Lung microvascular endothelial cell (primary cell): ENCODE results near the gene CDK8. TPM values are rescaled to one million over a fixed set of nuclear protein-coding genes. Genes with fewer than 3 reads are reported as not detected.

Experiments
- DNase-seq, 2 donors: peaks; one replicate each; pipeline versions ENCODE4 v3.0.0 to v3.0.0-alpha.2; 2010; ENCODE audit warnings: low read depth in 2 of 2
- total RNA-seq: library from RNA; depleted of rRNA; stranded (reverse); fragments of >200 nt; gene quantifications from 2 replicates; pipeline ENCODE4 v1.2.1, GENCODE V29; 2014

CDK8 gene
- total RNA-seq, 1 donor from 2014 or later = 16.1 TPM

DNA sequence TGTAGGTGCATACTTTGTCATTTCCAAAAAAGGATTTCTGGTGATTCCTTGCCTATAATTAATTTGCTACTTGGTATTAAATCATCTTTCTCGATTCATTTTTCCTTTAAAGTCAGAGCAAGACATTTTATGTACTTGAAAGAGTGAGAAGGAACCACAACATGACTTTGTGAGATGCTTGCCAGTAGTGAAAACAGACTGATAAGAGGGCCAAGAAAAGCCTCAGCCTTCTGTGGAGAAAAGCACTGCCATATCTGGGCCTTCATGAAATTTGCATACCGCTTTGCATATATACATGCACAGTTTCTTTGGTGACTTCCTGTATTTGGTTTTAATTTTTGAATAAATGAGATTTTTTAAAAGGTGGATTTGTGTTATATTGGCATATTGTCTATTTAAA, 128.4 kb downstream of the CDK8 start:
- DNase-seq = no peak

GRCh38 chr13:26382835-26383234, 128.9 kb downstream of the CDK8 start:
- no peak for DNase-seq

DNA sequence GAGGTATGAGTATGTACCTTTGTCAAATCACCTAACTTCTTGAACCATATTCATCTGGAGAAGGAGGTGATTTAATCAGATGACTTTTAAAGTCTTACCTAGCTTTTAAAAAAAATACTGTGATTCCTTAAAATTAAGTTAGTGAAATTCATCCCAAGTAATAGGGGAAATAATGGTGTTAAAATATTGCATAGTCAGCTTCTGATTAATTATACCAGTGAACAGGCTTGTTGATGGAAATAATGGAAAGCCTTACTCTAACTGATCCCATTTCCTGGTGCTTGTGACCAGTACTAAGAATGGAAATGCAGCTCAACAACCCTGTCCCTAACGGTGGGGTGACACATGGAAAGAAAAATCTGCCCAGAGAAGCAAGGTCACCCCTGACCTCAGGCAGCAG, 130.7 kb downstream of the CDK8 start:
- DNase-seq = no peak

DNA sequence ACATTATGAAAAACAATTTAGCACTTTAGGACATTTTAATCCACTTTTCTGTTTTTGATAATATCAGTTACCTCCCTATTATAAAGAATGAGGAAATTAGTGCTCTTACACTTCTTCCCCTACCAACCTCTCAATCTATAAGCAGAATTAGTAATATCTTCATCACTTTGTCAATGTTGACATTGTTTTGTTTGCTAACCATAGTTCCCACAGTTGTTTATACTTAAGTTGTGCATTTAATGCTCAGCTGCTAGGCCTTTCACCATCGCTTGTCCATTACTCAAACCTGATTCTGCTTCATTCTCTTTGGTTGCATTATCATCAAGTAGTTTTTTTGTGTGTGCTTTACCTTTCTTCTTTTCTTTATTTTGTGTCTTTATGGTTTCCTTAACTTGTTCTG, 132.1 kb downstream of the CDK8 start:
- DNase-seq = no peak

GRCh38 chr13:26390203-26390602, 136.3 kb downstream of the CDK8 start:
- peak in 1 of 2 donors; percentile 8 for DNase-seq

GRCh38 chr13:26400545-26400944, 146.6 kb downstream of the CDK8 start:
- no peak for DNase-seq

- DNase-seq = no peak
Observed at GRCh38 chr13:26401069-26401468, 147.1 kb downstream of the CDK8 start.

DNA sequence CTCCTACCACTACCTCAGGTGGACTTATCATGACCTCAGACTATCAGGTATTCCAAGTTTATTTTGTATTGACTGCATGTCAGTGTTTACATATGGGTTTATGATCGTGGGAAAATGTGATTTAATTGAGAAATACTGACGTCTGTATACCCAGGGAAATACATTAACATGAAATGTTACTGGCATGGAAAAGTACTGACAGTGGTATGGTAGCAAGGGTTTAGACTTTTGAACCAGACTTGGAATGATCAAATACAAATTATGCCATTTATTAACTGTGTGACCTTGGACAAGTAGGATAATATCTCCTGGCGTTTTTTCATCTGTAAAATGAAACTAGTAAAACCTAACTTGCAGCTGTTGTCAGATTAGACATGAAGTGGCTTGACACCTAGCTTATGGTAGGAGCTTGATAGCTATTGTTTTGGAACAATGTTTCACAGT, 147.7 kb downstream of the CDK8 start:
- DNase-seq = no peak

DNA sequence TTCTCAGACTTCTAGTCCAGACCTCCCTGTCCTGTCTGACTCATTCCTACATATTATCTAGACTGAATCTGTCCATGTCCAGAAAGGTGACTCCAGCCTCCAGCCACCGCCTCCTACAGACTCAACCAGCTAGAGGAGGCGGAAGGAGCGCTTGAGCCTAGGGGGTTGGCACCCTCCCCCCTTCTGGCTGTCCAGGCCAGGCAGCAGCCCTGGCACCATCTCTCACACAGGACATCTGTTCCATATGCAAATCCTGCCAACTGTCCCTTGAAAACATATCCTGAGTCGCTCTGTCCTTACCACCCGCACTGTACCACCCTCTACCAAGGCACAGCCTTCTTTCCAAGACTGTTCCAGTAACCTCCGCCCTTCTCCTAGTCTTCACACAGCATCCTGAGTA, 152.9 kb downstream of the CDK8 start:
- DNase-seq = no peak

GRCh38 chr13:26411206-26411605, 157.3 kb downstream of the CDK8 start:
- DNase-seq = no peak

- peak; percentile 68 to 85 for DNase-seq
Observed at GRCh38 chr13:26412263-26412662, 158.3 kb downstream of the CDK8 start.

GRCh38 chr13:26412936-26413716, 159.2 kb downstream of the CDK8 start:
- no peak for DNase-seq

DNA sequence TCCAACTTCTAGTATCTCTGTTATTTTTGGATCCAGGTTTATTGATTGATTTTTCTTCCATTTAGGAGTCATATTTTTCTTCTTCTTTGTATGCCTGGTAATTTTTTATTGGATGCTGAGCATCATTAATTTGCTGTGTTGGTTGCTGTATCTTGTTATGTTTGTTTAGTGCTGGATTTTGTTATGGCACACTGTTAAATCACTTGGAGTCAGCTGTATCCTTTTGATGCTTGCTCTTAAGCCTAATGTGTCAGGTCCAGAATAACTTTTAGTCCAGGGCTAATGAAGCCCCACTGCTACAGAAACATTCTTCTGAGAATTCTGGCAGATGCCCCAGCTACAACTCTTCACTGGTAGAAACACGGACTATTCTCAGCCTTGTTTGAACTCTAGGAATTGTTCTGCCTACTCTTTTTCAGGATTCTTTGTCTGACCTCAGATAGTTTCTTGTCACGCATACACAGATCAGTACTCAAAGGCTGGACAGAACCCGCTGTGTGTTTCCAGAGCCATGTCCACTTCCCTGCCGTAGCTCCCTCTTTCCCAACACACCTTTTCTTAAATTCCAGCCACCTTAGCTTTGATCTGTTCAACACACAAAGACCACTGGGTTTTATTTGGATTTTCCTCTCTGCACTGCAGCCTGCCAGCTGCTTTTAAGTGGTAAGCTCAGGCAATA, 166.5 kb downstream of the CDK8 start:
- DNase-seq = no peak

DNA sequence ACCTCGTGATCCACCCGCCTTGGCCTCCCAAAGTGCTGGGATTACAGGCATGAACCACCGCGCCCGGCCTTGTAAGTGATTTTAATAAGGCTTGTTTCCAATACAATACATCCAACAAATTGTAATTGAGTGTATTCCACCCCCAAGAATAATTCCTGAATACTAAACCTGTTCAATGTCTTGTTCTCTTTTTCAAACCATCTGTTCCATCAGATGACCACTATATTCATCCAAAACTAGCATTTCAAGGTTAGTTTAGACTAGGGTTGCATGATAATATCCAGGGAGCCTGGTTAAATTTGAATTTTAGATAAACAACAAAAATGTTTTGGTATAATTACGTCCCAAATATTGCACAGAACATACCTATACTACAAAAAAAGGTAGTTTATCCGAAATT, 168.1 kb downstream of the CDK8 start:
- no peak for DNase-seq

DNA sequence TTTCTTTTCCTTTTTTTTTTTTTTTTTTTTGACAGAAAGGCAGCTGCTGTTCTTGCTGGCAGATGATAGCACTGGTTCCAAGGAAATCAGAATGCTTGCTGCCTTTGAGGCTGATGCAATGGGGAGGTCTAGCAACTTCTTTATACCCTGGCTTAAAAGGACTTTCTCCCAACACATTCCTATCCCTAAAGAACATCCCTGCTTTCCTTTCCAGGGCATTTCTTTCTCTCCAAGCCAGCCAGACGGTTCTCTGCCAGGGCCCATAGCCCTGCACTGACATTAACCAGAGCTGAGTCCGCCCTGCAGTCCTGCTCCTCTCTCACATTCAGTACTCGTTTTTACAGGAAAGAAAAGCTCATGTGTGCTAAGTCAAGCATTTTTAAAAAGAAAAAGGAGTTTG, 169.7 kb downstream of the CDK8 start:
- no peak for DNase-seq

GRCh38 chr13:26424181-26424580, 170.3 kb downstream of the CDK8 start:
- DNase-seq = no peak

DNA sequence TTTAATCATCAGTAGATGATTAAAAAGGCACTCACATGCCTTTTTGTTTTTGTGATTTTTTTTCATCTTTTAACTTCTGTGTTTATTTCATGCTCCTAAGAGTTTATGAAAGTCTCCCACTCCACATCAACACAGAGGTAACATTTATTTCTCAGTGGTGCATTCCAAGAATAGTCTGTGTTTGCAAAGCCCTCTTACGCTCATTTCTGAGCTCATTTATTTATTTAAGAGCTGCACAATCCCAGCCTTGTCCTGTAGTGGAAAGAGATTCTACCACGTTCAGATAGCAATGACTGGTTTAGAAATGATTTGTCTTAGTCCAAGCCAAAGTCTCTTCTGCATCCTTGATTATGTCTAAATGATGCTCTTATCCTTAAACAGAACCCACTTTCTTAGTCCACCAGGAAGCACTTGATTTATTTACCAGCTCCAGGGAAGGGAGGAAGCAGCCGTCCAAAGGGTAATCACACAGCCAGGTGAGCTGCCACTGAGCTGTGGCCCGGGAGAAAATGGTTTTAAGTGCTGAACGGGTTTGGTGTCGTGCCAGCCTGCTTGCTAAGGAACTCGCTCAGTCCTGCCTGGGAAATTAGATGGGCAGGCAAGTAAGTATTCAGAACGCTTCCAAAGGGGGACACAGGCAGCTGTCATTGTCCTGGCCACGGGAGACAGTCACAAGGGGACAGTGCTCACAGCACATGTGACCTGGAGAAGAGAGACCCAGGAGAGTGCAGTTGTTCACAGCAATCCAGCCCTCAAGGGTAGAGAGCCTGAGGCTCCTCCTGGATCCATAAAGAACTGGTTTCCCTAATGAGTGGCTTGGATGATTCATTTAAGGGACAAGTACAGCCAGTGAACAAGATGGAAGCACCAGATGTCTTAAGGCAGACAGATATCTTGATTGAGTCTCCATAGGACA, 171.8 kb downstream of the CDK8 start:
- no peak for DNase-seq

DNA sequence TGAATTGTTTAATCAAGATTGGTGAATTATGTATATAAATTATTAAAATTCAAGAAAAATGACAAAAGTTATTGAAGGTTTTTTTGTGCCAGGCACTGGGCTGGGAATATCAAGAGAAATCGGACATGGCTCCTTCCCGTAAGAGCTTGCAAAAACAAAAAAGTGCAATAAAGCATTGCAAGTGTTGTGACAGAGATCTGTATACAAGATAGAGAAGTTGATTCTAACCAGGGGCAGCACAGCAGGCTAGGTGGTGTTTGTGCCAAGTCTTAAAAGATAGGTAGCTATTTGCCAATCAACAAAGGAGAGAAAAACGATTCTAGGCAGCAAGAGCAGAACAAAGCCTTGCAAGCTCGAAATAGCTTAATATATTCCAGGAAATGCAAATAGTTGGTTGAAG, 179.8 kb downstream of the CDK8 start:
- DNase-seq = no peak

DNA sequence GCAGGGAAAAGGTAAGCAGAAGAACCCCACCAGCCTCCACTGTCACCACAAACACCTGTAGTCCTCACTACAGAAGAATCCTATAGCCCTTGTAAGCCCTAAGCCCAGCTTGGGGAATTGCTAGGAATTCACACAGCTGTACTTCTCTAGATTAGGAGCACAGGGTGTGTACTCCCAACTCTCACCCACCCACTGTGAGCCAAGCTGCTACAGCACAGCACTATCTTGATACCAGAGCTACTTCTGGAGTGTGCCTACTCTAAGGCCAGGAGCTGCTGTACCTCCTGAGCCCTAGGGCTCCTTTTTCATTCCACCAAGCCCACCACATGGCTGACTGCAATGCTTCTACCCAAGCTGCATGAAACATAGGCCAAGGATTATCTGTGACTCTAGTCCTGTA, 181.2 kb downstream of the CDK8 start:
- no peak for DNase-seq

DNA sequence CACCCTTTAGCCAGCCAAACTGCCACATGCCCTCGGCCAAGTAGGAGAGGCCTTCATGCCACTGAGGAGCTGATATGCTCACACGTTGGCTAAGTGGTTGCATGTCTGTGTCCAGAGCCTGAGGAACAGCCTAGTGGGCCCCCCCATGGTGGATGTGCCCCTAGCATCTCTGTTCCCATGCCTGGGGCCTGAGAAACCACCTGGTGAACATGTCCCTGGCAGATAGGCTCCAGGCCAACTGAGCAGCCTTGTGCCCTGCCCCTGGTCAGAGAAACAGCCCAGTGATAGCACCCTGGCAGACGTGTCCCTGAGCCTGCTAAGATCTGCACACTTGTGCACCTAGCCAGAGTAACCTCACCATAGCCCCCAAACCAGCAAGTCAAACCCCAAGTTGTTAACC, 181.7 kb downstream of the CDK8 start:
- DNase-seq = no peak

DNA sequence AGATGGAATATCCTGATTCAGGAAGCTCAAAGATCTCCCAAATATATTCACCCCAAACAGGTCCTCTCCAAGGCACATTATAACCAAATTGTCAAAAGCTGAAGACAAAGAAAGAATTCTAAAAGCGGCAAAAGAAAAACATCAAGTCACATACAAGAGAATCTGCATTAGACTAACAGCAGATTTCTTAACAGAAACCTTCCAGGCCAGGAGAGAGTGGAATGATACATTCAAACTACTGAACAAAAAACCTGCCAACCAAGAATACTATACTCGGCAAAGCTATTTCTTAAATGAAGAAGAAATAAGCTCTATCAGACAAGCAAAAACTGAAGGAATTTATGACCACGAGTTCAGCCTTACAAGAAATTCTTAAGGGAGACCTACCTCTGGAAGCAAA, 183.0 kb downstream of the CDK8 start:
- no peak for DNase-seq

GRCh38 chr13:26440111-26440510, 186.2 kb downstream of the CDK8 start:
- no peak for DNase-seq
